SK-N-SH treated with all-trans-retinoic acid at 6 μM for 48 hours (cell line): ENCODE measurements around the gene DNAJB5.

Source experiments
- ARNTL ChIP-seq: fragments of 450-650 bp; formaldehyde crosslinking; IDR thresholded peaks from 2 replicates; pipeline ENCODE4 v1.5.0; 2020; ENCODE audit warnings: low read depth, mild to moderate bottlenecking, moderate library complexity, borderline replicate concordance
- OSR1 ChIP-seq: fragments of 250-450 bp; sonication (Bioruptor Pico); IDR thresholded peaks from 2 replicates; pipeline ENCODE4 v1.8.0; 2022; ENCODE audit warnings: moderate library complexity, mild to moderate bottlenecking, inconsistent platforms
- ZFP3 ChIP-seq: fragments of 250-450 bp; sonication (Bioruptor Pico); IDR thresholded peaks from 2 replicates; pipeline ENCODE4 v1.5.0; 2020; ENCODE audit warnings: mild to moderate bottlenecking, moderate library complexity
- ZFP30 ChIP-seq: fragments of 450-650 bp; formaldehyde crosslinking; IDR thresholded peaks from 2 replicates; pipeline ENCODE4 v1.5.0; 2022; ENCODE audit warnings: mild to moderate bottlenecking, moderate library complexity
- ZNF565 ChIP-seq: fragments of 450-650 bp; formaldehyde crosslinking; conservative IDR thresholded peaks from 2 replicates; pipeline ENCODE4 v1.5.0; 2020; ENCODE audit warnings: low read depth, mild to moderate bottlenecking, moderate library complexity
- ZNF70 ChIP-seq: fragments of 450-650 bp; formaldehyde crosslinking; IDR thresholded peaks from 2 replicates; pipeline ENCODE4 v1.5.0; 2020; ENCODE audit warnings: mild to moderate bottlenecking, moderate library complexity
- TF ChIP-seq, protein P1 (sequence below): fragments of 250-450 bp; sonication (Bioruptor Pico); IDR thresholded peaks from 2 replicates; pipeline ENCODE4 v1.8.0; 2021; ENCODE audit warnings: low read depth, mild to moderate bottlenecking, moderate library complexity, borderline replicate concordance
- TF ChIP-seq, protein P2 (sequence below): fragments of 250-450 bp; sonication (Bioruptor Pico); IDR thresholded peaks from 2 replicates; pipeline ENCODE4 v1.5.1; 2020; ENCODE audit warnings: low read depth, mild to moderate bottlenecking, moderate library complexity
- TF ChIP-seq, protein P3 (sequence below): fragments of 250-450 bp; sonication (Bioruptor Pico); IDR thresholded peaks from 2 replicates; pipeline ENCODE4 v1.8.0; 2020; ENCODE audit warnings: mild to moderate bottlenecking, moderate library complexity, borderline replicate concordance

DNA sequence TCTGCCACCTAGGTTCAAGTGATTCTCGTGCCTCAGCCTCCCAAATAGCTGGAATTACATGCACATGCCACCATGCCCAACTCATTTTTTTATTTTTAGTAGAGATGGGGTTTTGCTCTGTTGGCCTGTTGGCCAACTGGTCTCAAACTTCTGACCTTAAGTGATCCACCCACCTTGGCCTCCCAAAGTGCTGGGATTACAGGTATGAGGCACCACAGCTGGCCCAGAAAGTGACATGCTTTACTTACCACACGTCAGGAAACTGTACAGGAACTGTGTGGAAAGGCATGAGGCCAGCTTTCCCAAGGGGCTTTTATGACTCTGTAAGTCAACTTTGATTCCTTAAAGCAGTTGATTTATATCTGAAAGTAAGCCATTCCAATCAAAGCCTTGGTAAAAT, 25.0 kb downstream of the DNAJB5 start:
- TF ChIP-seq ZNF565 (CRISPR knock-in tag) (no peak), ZNF70 (CRISPR knock-in tag) (no peak), ZFP3 (CRISPR knock-in tag) (no peak), OSR1 (no peak), ZFP30 (CRISPR knock-in tag) (no peak), ARNTL (CRISPR knock-in tag) (no peak)
- TF ChIP-seq, protein P1, sequence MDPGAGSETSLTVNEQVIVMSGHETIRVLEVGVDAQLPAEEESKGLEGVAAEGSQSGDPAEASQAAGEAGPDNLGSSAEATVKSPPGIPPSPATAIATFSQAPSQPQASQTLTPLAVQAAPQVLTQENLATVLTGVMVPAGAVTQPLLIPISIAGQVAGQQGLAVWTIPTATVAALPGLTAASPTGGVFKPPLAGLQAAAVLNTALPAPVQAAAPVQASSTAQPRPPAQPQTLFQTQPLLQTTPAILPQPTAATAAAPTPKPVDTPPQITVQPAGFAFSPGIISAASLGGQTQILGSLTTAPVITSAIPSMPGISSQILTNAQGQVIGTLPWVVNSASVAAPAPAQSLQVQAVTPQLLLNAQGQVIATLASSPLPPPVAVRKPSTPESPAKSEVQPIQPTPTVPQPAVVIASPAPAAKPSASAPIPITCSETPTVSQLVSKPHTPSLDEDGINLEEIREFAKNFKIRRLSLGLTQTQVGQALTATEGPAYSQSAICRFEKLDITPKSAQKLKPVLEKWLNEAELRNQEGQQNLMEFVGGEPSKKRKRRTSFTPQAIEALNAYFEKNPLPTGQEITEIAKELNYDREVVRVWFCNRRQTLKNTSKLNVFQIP (CRISPR knock-in tag), result no peak
- TF ChIP-seq, protein P2, sequence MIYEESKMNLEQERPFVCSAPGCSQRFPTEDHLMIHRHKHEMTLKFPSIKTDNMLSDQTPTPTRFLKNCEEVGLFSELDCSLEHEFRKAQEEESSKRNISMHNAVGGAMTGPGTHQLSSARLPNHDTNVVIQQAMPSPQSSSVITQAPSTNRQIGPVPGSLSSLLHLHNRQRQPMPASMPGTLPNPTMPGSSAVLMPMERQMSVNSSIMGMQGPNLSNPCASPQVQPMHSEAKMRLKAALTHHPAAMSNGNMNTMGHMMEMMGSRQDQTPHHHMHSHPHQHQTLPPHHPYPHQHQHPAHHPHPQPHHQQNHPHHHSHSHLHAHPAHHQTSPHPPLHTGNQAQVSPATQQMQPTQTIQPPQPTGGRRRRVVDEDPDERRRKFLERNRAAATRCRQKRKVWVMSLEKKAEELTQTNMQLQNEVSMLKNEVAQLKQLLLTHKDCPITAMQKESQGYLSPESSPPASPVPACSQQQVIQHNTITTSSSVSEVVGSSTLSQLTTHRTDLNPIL, result no peak
- TF ChIP-seq, protein P3, sequence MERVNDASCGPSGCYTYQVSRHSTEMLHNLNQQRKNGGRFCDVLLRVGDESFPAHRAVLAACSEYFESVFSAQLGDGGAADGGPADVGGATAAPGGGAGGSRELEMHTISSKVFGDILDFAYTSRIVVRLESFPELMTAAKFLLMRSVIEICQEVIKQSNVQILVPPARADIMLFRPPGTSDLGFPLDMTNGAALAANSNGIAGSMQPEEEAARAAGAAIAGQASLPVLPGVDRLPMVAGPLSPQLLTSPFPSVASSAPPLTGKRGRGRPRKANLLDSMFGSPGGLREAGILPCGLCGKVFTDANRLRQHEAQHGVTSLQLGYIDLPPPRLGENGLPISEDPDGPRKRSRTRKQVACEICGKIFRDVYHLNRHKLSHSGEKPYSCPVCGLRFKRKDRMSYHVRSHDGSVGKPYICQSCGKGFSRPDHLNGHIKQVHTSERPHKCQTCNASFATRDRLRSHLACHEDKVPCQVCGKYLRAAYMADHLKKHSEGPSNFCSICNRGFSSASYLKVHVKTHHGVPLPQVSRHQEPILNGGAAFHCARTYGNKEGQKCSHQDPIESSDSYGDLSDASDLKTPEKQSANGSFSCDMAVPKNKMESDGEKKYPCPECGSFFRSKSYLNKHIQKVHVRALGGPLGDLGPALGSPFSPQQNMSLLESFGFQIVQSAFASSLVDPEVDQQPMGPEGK, result no peak
